ENCODE measurements around the gene SEC62. TPM values are rescaled to one million over a fixed set of nuclear protein-coding genes. Genes with fewer than 3 reads are reported as not detected.

Gene SEC62
- total RNA-seq, 1 experiment from 2014 or later = 33.9 TPM

Other genes starting within 250 kb of the SEC62 start
- gene TERC, start 201.7 kb upstream of the SEC62 start, total RNA-seq (2014; rRNA removed; shearing (Covaris generic)) = 33.4 and 110 TPM in 2 replicates
- 1.7 and 2.9 TPM in 2 replicates for gene ACTRT3, start 197.2 kb upstream of the SEC62 start, total RNA-seq (2014; rRNA removed; shearing (Covaris generic))
- 22.0 and 27.2 TPM in 2 replicates for gene MYNN, start 193.4 kb upstream of the SEC62 start, total RNA-seq (2014; rRNA removed; shearing (Covaris generic))
- gene LRRIQ4, start 153.9 kb upstream of the SEC62 start, total RNA-seq (2014; rRNA removed; shearing (Covaris generic)) = not detected in 2 replicates
- gene LRRC34, start 153.9 kb upstream of the SEC62 start, total RNA-seq (2014; rRNA removed; shearing (Covaris generic)) = 0.71 and 1.6 TPM in 2 replicates
- gene LRRC31, start 96.9 kb upstream of the SEC62 start, total RNA-seq (2014; rRNA removed; shearing (Covaris generic)) = not detected in 2 replicates
- not detected in 2 replicates for gene SAMD7, start 55.2 kb upstream of the SEC62 start, total RNA-seq (2014; rRNA removed; shearing (Covaris generic))
- 3.4 and 10.2 TPM in 2 replicates for gene GPR160, start 71.2 kb downstream of the SEC62 start, total RNA-seq (2014; rRNA removed; shearing (Covaris generic))
- gene PHC3, start 214.9 kb downstream of the SEC62 start, total RNA-seq (2014; rRNA removed; shearing (Covaris generic)) = 32.2 and 32.9 TPM in 2 replicates

Measured in M059J (cell line).